Urinary bladder (tissue), 4 donors: ENCODE results near the gene UBE2I. TPM values are rescaled to one million over a fixed set of nuclear protein-coding genes. Genes with fewer than 3 reads are reported as not detected.
"Not testable (repeated sequence)": the region's sequence is repeated elsewhere in the genome, so short reads cannot be mapped to it uniquely, and the experiment has no call there.

Experiments
- DNase-seq: peaks from one replicate; pipeline ENCODE4 v3.0.0-alpha.2; 2015; ENCODE audit errors: extremely low spot score
- H3K27ac ChIP-seq: one replicate; pipeline ENCODE4 v1.5.1; 2013; ENCODE audit warnings: low read depth, mild to moderate bottlenecking, moderate library complexity
- H3K36me3 ChIP-seq: one replicate; pipeline ENCODE4 v1.6.1; 2013; ENCODE audit warnings: mild to moderate bottlenecking, moderate library complexity; ENCODE audit not compliant: insufficient read depth
- H3K4me1 ChIP-seq: one replicate; pipeline ENCODE4 v1.6.1; 2013; ENCODE audit warnings: mild to moderate bottlenecking, moderate library complexity; ENCODE audit not compliant: insufficient read depth
- H3K4me3 ChIP-seq: one replicate; pipeline ENCODE4 v1.5.1; 2013; ENCODE audit warnings: low read depth, low read length
- WGBS: extraction: QIAGEN DNeasy Blood & Tissue Kit; methylation state at CpG from one replicate; pipeline ENCODE4 v1.1.7; 2013; 5-methylcytosine and 5-hydroxymethylcytosine counted together
- polyA plus RNA-seq: library from polyadenylated mRNA; stranded (reverse); fragments of 200-250 nt; gene quantifications from one replicate; pipeline ENCODE4 v1.2.3, GENCODE V29; 2013
- total RNA-seq: library from RNA; depleted of rRNA; stranded (reverse); fragments of >200 nt; gene quantifications from one replicate; pipeline ENCODE4 v1.2.3, GENCODE V29; 2014
- donor health status: healthy with polysubstance abuse.
- donor health status: healthy.

The UBE2I gene
- total RNA-seq: 41.9 TPM
- 84.1 TPM for polyA plus RNA-seq

GRCh38 chr16:1308977-1309885, at the start of gene UBE2I:
TSS of gene UBE2I (plus strand) at chr16:1309636. CDS start at chr16:1314031, 4,395 bp downstream.
- Histone ChIP-seq H3K4me1 (peaks cover 4% of the 10 kb centered on the region), H3K27ac (peak within 1 kb of the TSS; percentile 93), H3K4me3 (peak within 1 kb of the TSS; percentile 97), H3K36me3 (no peaks in the 10 kb centered on the region)
- DNase-seq: peak; percentile 97
- 1% methylated on average over 117 of the region's 117 CpGs for WGBS

- Histone ChIP-seq H3K36me3 (no peaks in the 10 kb centered on the region), H3K27ac (no peak overlapping the region), H3K4me1 (no peaks in the 10 kb centered on the region), H3K4me3 (no peak overlapping the region)
- 28% methylated on average over 11 of the region's 11 CpGs for WGBS
- DNase-seq: no peak
Measured at GRCh38 chr16:1259760-1260068, 49.7 kb upstream of the UBE2I start.

- WGBS: 68% methylated on average over 36 of the region's 36 CpGs
Measured at GRCh38 chr16:1260101-1260680, 49.2 kb upstream of the UBE2I start.

GRCh38 chr16:1261131-1261892, 48.1 kb upstream of the UBE2I start:
- H3K4me3 ChIP-seq: no peak overlapping the region
- 13% methylated on average over 47 of the region's 47 CpGs for WGBS
- H3K36me3 ChIP-seq: no peaks in the 10 kb centered on the region
- H3K4me1 ChIP-seq: no peaks in the 10 kb centered on the region
- no peak for DNase-seq
- no peak overlapping the region for H3K27ac ChIP-seq

More at GRCh38 chr16:1260101-1260680, 49.2 kb upstream of the UBE2I start:
- no peak for DNase-seq
- H3K4me1 ChIP-seq: no peaks in the 10 kb centered on the region
- H3K36me3 ChIP-seq: no peaks in the 10 kb centered on the region
- no peak overlapping the region for H3K27ac ChIP-seq
- no peak overlapping the region for H3K4me3 ChIP-seq

GRCh38 chr16:1262210-1262845, 47.1 kb upstream of the UBE2I start:
- Histone ChIP-seq H3K27ac (no peak overlapping the region), H3K36me3 (no peaks in the 10 kb centered on the region), H3K4me1 (no peaks in the 10 kb centered on the region), H3K4me3 (no peak overlapping the region)
- DNase-seq: no peak
- 81% methylated on average over 32 of the region's 32 CpGs for WGBS

- DNase-seq: no peak
- no peaks in the 10 kb centered on the region for H3K36me3 ChIP-seq
- H3K4me1 ChIP-seq: no peaks in the 10 kb centered on the region
- H3K27ac ChIP-seq: no peak overlapping the region
- WGBS: 77% methylated on average over 9 of the region's 9 CpGs
- no peak overlapping the region for H3K4me3 ChIP-seq
Measured at GRCh38 chr16:1262846-1263221, 46.6 kb upstream of the UBE2I start.

- WGBS: 52% methylated on average over 15 of the region's 15 CpGs
- Histone ChIP-seq H3K4me1 (no peaks in the 10 kb centered on the region), H3K4me3 (no peak overlapping the region), H3K27ac (no peak overlapping the region), H3K36me3 (no peaks in the 10 kb centered on the region)
- DNase-seq: no peak
Measured at GRCh38 chr16:1263591-1264344, 45.7 kb upstream of the UBE2I start.

GRCh38 chr16:1264345-1265089, 44.9 kb upstream of the UBE2I start:
- Histone ChIP-seq H3K4me1 (no peaks in the 10 kb centered on the region), H3K4me3 (no peak overlapping the region), H3K27ac (no peak overlapping the region), H3K36me3 (no peaks in the 10 kb centered on the region)
- no peak for DNase-seq
- 96% methylated on average over 16 of the region's 16 CpGs for WGBS

- 76% methylated on average over 13 of the region's 13 CpGs for WGBS
- no peak for DNase-seq
- H3K4me1 ChIP-seq: no peaks in the 10 kb centered on the region
- H3K4me3 ChIP-seq: no peak overlapping the region
- no peaks in the 10 kb centered on the region for H3K36me3 ChIP-seq
- H3K27ac ChIP-seq: no peak overlapping the region
Measured at GRCh38 chr16:1265090-1265630, 44.3 kb upstream of the UBE2I start.

- Histone ChIP-seq H3K36me3 (no peaks in the 10 kb centered on the region), H3K27ac (no peak overlapping the region), H3K4me3 (no peak overlapping the region), H3K4me1 (no peaks in the 10 kb centered on the region)
- WGBS: 89% methylated on average over 19 of the region's 19 CpGs
- DNase-seq: no peak
Measured at GRCh38 chr16:1265826-1266225, 43.6 kb upstream of the UBE2I start.

- WGBS: 94% methylated on average over 7 of the region's 7 CpGs
- not testable (repeated sequence) for DNase-seq
Measured at GRCh38 chr16:1269418-1269817, 40.0 kb upstream of the UBE2I start.

GRCh38 chr16:1271380-1271723, 38.1 kb upstream of the UBE2I start:
- Histone ChIP-seq H3K4me3 (no peak overlapping the region), H3K4me1 (no peaks in the 10 kb centered on the region), H3K27ac (no peak overlapping the region), H3K36me3 (no peaks in the 10 kb centered on the region)
- WGBS: 81% methylated on average over 12 of the region's 12 CpGs
- no peak for DNase-seq

More at GRCh38 chr16:1269418-1269817, 40.0 kb upstream of the UBE2I start:
- H3K27ac ChIP-seq, H3K4me1 ChIP-seq, H3K4me3 ChIP-seq, H3K36me3 ChIP-seq: not testable (repeated sequence)
